SK-N-SH (cell line): ENCODE measurements around the gene MADD.

ENCODE experiments used
- CHD2 ChIP-seq: fragments of 150-350 bp; IDR thresholded peaks from 2 replicates; pipeline ENCODE4 v1.6.1; 2018; ENCODE audit warnings: low read length; ENCODE audit not compliant: partially characterized antibody
- EP300 ChIP-seq, 2 experiments: IDR thresholded peaks; 2 replicates each; pipeline versions ENCODE4 v1.4.0 to v1.6.1; 2012; ENCODE audit warnings: borderline replicate concordance in 1 of 2, low read depth in 1 of 2, low read length in 1 of 2
- GABPA ChIP-seq: IDR thresholded peaks from 2 replicates; pipeline ENCODE4 v1.4.0; 2012; ENCODE audit warnings: low read depth, mild to moderate bottlenecking
- NRF1 ChIP-seq: IDR thresholded peaks from 2 replicates; pipeline ENCODE4 v1.6.1; 2012; ENCODE audit warnings: low read depth, mild to moderate bottlenecking, low read length
- RAD21 ChIP-seq: IDR thresholded peaks from 2 replicates; pipeline ENCODE4 v1.6.1; 2012; ENCODE audit warnings: mild to moderate bottlenecking, low read length
- SIN3A ChIP-seq: IDR thresholded peaks from 2 replicates; pipeline ENCODE4 v1.6.1; 2012; ENCODE audit warnings: low read depth, mild to moderate bottlenecking, low read length, moderate library complexity, borderline replicate concordance
- SMC3 ChIP-seq: IDR thresholded peaks from 2 replicates; pipeline ENCODE4 v1.6.1; 2012; ENCODE audit warnings: low read depth, low read length, improper control_type of control experiment
- TAF1 ChIP-seq: IDR thresholded peaks from 2 replicates; pipeline ENCODE4 v1.6.1; 2012; ENCODE audit warnings: low read depth, mild to moderate bottlenecking, low read length, moderate library complexity, borderline replicate concordance
- TF ChIP-seq, protein P1 (sequence below): fragments of 200-600 bp; sonication (generic); IDR thresholded peaks from 2 replicates; pipeline ENCODE4 v1.6.1; 2017; ENCODE audit warnings: antibody characterized with exemption, mild to moderate bottlenecking, moderate library complexity
- TF ChIP-seq, protein P2 (sequence below): fragments of 150-350 bp; IDR thresholded peaks from 2 replicates; pipeline ENCODE4 v1.6.1; 2017; ENCODE audit warnings: antibody characterized with exemption, low read length, low read depth, borderline replicate concordance
- TF ChIP-seq, protein P3 (sequence below): IDR thresholded peaks from 2 replicates; pipeline ENCODE4 v1.4.0; 2012; ENCODE audit warnings: low read depth, borderline replicate concordance

DNA sequence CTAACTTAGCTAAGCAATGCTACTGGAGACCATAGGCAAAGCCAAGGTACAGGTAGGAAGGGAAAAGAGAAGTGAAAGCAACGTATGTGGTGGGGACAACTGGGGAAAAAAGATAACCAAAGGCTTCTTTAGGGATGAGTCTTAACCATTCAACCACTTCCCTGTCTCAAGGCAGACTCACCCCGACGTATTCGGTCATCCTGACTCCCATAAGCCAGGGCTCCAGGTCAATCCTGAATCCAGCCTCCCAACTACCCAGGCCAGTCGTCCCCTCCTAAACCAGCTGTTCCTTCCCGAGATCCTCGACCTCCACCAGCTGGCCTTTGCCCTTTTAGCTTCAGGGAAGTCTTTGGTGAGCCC is 21.6 kb upstream of the MADD start:
- TF ChIP-seq SMC3 (no peak), EP300 (IDR thresholded peaks at IDR 0.05; ENCODE audit: borderline replicate concordance in 1 of 2, low read depth in 1 of 2, low read length in 1 of 2) (no peak), GABPA (no peak), CHD2 (no peak), SIN3A (no peak), RAD21 (no peak), NRF1 (no peak), TAF1 (no peak)
- TF ChIP-seq, protein P1, sequence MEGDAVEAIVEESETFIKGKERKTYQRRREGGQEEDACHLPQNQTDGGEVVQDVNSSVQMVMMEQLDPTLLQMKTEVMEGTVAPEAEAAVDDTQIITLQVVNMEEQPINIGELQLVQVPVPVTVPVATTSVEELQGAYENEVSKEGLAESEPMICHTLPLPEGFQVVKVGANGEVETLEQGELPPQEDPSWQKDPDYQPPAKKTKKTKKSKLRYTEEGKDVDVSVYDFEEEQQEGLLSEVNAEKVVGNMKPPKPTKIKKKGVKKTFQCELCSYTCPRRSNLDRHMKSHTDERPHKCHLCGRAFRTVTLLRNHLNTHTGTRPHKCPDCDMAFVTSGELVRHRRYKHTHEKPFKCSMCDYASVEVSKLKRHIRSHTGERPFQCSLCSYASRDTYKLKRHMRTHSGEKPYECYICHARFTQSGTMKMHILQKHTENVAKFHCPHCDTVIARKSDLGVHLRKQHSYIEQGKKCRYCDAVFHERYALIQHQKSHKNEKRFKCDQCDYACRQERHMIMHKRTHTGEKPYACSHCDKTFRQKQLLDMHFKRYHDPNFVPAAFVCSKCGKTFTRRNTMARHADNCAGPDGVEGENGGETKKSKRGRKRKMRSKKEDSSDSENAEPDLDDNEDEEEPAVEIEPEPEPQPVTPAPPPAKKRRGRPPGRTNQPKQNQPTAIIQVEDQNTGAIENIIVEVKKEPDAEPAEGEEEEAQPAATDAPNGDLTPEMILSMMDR: no peak
- TF ChIP-seq, protein P2, sequence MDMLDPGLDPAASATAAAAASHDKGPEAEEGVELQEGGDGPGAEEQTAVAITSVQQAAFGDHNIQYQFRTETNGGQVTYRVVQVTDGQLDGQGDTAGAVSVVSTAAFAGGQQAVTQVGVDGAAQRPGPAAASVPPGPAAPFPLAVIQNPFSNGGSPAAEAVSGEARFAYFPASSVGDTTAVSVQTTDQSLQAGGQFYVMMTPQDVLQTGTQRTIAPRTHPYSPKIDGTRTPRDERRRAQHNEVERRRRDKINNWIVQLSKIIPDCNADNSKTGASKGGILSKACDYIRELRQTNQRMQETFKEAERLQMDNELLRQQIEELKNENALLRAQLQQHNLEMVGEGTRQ: no peak
- TF ChIP-seq, protein P3, sequence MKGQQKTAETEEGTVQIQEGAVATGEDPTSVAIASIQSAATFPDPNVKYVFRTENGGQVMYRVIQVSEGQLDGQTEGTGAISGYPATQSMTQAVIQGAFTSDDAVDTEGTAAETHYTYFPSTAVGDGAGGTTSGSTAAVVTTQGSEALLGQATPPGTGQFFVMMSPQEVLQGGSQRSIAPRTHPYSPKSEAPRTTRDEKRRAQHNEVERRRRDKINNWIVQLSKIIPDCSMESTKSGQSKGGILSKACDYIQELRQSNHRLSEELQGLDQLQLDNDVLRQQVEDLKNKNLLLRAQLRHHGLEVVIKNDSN: no peak
